Measurements from ENCODE around the gene LRRC46.

Gene LRRC46

DNA sequence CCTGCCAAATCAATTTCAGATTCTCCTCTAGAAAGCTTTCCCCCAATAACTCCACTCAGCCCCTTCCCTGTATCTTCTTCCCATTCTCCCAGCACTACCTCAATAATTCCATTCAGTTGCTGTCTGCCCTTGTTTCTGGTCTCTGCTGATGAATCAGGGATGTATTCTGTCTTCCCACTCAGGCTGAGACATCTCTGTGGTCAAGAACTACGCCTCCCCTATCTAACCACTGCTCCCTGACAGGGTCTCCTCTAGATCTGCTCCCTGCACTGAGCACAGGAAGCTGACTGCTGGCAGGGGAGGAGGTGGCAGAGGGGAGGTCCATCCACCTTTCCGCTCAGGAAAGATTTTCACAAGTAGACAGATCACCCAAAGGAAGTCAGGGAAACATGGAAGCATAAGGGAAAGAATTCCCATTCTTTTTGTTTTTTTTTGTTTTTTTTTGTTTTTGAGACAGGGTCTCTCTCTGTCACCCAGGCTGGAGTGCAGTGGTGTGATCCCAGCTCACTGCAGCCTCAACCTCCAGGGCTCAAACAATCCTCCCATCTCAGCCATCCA lies 47.6 kb downstream of the LRRC46 start:
- DNase-seq: no peak

DNA sequence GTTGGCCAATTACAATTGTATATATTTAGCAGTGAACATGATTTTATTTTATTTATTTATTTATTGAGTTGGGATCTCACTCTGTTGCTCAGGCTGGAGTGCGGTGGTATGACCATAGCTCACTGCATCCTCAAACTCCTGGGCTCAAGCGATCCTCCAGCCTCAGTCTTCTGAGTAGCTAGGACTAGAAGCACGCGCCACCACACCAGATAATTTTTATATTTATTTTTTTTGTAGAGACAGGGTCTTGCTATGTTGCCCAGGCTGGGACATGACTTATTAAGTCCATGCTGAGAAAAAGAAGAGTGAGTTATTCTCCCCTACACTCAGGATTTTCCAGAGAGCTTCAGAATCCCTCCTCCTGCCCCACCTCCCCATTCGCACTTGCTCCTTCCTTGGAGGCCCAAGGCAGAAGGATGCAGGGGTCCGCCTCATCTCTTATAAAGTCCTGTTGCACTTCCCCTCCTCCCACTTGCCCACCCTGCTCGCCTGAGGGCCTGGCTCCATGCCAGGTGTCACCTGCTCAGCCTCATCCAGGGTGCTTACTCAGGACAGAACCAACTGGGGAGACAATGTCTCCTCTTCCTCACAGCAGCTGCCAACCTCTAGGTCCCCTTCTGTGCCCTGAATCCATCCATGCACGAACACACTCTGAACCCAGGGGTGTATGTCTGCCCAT lies 48.4 kb downstream of the LRRC46 start:
- DNase-seq: no peak

DNA sequence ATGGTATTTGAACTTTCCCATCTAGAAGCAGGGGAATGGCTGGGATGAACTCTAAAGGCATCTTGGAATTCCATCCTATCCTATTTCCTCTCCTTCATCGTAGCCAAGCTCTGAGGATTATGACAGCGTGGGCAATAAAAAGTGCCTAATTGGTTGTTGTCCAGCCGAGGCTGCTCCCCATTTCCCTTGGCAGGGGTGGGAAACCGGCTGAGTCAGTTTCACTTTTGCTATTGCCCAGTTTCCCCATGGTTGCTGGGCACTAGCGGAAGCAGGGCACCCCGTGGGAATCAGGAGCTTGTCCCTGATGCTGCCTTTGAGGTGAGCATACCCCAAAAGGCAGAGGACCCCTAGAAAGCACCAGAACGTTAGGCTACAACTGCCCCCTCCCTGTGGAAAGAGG lies 50.8 kb downstream of the LRRC46 start:
- no peak for DNase-seq

DNA sequence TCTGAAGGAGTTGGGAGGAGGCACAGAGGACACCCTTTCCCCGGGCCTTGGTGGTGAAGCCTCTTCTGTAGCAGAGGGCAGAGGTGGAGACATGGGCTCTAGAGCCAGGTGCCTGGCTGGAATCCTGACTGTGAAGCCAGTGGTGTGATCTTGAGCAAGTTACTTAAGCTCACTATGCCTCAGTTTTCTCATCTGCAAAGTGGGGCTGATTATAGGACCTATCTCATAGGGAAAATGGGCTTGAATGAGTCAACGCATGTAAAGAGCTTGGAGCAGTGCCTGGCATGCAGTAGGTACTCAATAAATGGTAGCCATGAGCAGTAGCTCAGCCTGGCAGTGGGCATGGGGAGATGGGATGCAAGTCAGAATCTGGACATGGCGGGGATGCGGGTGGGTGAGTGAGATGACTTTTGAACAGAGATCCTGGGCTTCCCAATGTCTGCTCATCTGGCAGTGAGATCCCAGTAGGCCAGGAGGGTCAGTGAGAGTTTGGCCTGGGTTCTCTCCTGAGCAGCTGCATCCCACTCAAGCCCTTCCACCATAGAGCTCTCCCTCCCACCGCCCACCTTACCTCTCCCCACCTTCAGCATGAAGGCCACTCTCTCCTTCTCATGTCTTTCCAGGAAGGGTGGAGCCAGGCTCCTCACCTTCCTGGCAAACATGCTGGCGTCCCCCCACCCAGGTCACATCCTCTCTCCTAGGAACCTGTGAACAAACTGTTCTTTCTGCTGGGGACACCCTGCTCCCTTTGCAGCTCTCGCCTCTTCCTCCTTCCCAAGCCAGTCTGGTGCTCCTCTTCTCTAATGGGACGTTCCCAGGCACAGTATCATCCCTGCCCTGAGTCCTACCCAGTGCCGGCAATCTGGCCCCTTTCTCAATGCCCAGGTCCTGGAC lies 51.5 kb downstream of the LRRC46 start:
- DNase-seq: no peak

DNA sequence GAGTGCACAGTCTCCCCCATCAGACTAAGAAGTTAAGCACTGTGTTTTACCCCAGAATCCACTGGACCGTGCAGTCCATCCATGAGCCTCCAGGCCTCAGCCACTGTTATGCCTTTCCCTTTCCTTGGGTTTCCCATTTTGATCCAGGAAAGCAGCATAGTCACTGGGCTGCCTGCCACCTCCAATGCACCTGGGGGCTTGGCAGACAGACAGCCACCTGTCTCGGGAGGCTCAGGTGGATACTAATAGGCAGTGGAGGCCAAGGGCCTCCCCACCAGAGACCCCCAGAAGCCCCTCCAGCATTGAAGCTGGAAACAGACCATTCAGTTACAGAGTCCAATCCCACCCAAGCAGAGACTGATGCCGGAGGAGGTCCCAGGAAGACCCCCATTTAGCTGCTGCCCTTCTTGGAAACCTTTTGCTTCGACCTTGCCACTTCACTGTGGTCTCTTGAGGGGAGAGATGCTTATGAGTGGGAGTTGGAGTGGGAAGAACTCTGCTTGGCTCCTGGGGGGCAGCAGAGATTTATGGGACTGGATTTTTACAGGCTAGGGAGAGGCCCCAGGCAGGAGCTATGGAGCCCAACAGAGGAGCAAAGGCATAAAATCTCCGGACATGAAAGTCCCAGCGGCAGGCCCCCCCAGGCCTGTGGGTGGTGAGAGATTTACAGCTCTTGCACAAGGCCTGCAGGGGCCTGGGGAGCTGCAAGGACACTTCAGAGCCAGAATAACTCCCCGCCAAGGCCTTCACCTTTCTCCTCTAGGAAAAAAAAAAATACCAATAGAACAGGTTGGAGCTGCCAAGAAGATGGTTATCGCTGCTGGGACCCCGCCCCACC lies 52.3 kb downstream of the LRRC46 start:
- no peak for DNase-seq

DNA sequence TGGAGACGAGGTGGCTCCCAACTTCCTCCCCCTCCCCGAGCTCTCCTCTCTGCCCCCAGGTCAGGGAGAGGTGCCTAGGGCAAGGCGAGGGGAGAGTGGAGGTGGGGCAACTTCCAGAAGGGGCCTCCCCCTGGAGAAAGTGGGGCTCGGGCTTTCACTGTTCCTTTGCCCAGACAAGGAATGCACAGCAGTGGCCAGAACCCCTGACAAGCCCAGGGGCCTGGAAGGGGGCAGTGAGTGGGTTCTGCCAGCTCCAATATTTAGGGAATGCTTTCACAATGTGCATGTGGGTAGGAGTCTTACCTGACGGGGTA lies 52.9 kb downstream of the LRRC46 start:
- DNase-seq: no peak

DNA sequence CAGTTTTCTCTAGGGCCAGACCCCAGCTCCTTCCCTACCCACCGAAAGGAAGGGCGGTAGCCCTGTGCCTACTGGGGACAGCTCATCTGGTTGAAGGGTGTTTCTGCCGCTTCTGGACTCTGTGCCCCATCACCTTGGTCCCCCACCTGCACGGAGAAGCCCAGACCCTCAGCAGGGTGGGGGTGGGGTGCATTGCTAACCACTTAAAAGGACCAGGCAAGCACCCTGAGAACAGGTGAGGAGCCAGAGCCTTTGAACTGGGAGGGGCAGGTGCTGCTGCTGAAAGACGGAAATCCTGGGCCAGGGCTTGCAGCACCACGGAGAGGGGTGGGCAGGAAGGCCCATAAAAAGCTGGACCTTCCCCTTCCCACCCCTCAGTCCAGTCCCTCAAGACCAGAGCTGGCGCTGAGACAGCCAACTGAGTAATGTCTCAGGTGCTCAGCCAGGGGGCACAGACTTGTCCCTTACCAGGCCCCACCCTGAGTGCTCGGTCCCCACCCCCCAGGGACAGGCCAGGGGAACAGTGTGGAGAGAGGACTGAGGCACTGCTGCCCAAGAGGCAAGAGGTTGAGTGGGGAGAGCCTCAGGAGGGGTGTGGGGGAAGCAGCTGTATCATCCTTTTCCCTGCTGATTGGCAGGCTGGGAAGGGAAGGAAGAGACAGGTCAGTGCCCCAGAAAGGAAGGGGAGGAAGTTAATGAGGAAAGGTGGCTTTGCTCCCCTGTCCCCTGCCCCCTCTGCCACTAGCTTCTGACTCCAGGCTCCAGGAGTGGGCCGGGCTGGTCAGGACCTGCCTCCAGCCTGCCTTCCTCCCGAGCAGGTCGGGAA lies 53.6 kb downstream of the LRRC46 start:
- DNase-seq: no peak

All from activated CD8-positive, alpha-beta memory T cell treated with anti-CD3 and anti-CD28 coated beads, Interleukin-2, amount 50 U/mL, for 48 hours (primary cell).